Sigmoid colon (tissue), 7 donors: ENCODE results near the gene PLBD2. TPM values are rescaled to one million over a fixed set of nuclear protein-coding genes. Genes with fewer than 3 reads are reported as not detected.

Experiments used
- DNase-seq: peaks from one replicate; pipeline ENCODE4 v3.0.0-alpha.2; 2019
- H3K27ac ChIP-seq, 4 donors: fragments of 200-600 bp; sonication (generic); one replicate each; pipeline ENCODE4 v1.5.1; 2016 to 2019; ENCODE audit warnings: mild to moderate bottlenecking in 1 of 4
- H3K27me3 ChIP-seq, 3 donors: fragments of 200-600 bp; sonication (generic); one replicate each; pipeline ENCODE4 v1.5.1; 2019; ENCODE audit warnings: mild to moderate bottlenecking in 1 of 3
- H3K36me3 ChIP-seq, 4 donors: fragments of 200-600 bp; sonication (generic); one replicate each; pipeline ENCODE4 v1.5.1; 2016 to 2019
- H3K4me1 ChIP-seq, 4 donors: fragments of 200-600 bp; sonication (generic); one replicate each; pipeline ENCODE4 v1.5.1; 2017 to 2019
- H3K4me3 ChIP-seq, 4 donors: fragments of 200-600 bp; sonication (generic); one replicate each; pipeline ENCODE4 v1.5.1; 2017 to 2019; ENCODE audit warnings: mild to moderate bottlenecking in 2 of 4, moderate library complexity in 1 of 4
- H3K9me3 ChIP-seq, 4 donors: fragments of 200-600 bp in 3 of 4; sonication (generic) in 3 of 4; one replicate each; pipeline versions ENCODE4 v1.5.1 to v1.6.1; 2013 to 2019
- EP300 ChIP-seq, 4 donors: sonication (generic); formaldehyde crosslinking; IDR thresholded peaks; one replicate each; pipeline ENCODE4 v1.6.1; 2017; ENCODE audit warnings: antibody characterized with exemption in 4 of 4
- POLR2A ChIP-seq, 2 donors: fragments of 450-650 bp; IDR thresholded peaks; one replicate each; pipeline ENCODE4 v1.6.1; 2016; ENCODE audit warnings: antibody characterized with exemption in 2 of 2, mild to moderate bottlenecking in 2 of 2, moderate library complexity in 2 of 2
- POLR2AphosphoS5 ChIP-seq, 4 donors: sonication (generic); formaldehyde crosslinking; IDR thresholded peaks; one replicate each; pipeline ENCODE4 v1.6.1; 2017; ENCODE audit warnings: antibody characterized with exemption in 4 of 4
- WGBS, 2 donors: extraction: QIAGEN DNeasy Blood & Tissue Kit; methylation state at CpG; one replicate each; pipeline ENCODE4 v1.1.7; 2013; 5-methylcytosine and 5-hydroxymethylcytosine counted together
- intact Hi-C: fragments of 100-400 bp; cut with DNase I; formaldehyde crosslinking; loops from one replicate; pipeline ENCODE4 v1.15.1; 2023
- polyA plus RNA-seq, 3 donors: library from polyadenylated mRNA; stranded (reverse); fragments of 200-250 nt; gene quantifications; one replicate each; pipeline ENCODE4 v1.2.3, GENCODE V29; 2013
- total RNA-seq, 4 donors: library from RNA; depleted of rRNA; stranded (reverse); fragments of >200 nt; gene quantifications; one replicate each; pipeline ENCODE4 v1.1.0, GENCODE V29; 2016
- TF ChIP-seq, protein P1 (sequence below), 4 experiments: fragments of 450-650 bp in 3 of 4; fragments of 200-600 bp in 1 of 4; IDR thresholded peaks; one replicate each; pipeline ENCODE4 v1.5.1; 2016 to 2019; ENCODE audit warnings: antibody characterized with exemption in 4 of 4, mild to moderate bottlenecking in 3 of 4, moderate library complexity in 2 of 4
- donor health status: healthy with polysubstance abuse.
- donor health status: Bipolar disorder and iron deficiency.
- donor health status: healthy.

PLBD2 gene
- total and polyA plus RNA-seq, 7 donors, result 3.0 to 39.1 (median 14.4) TPM

DNA sequence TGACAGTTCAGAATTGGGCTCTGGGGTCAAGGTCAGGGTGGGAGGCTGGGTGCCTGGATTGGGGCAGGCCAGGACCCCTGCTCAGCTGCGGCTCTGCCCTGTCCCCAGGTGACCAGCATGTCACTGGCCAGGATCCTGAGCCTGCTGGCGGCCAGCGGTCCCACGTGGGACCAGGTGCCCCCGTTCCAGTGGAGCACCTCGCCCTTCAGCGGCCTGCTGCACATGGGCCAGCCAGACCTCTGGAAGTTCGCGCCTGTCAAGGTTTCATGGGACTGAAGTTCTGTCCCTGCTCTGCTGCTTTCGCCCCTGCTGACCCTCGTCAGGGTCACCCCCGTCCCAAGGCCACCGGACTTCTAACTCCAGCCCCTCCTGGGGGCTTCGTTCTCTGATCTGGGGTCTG lies 30.0 kb downstream of the PLBD2 start:
- Histone ChIP-seq H3K27ac (no peak overlapping the region), H3K4me1 (no peaks in the 10 kb centered on the region), H3K36me3 (peaks cover 5 to 84% (median 29%) of the 10 kb centered on the region in 4 donors), H3K4me3 (no peak overlapping the region), H3K27me3 (no peaks in the 10 kb centered on the region), H3K9me3 (no peaks in the 10 kb centered on the region)
- intact Hi-C loops, result no loop called here
- no peak for TF ChIP-seq POLR2AphosphoS5 (IDR thresholded peaks at IDR 0.05)
- no peak for TF ChIP-seq POLR2A (IDR thresholded peaks at IDR 0.05)
- DNase-seq, result no peak
- 93 to 95% methylated on average over 14 of the region's 14 CpGs for WGBS, 2 donors

DNA sequence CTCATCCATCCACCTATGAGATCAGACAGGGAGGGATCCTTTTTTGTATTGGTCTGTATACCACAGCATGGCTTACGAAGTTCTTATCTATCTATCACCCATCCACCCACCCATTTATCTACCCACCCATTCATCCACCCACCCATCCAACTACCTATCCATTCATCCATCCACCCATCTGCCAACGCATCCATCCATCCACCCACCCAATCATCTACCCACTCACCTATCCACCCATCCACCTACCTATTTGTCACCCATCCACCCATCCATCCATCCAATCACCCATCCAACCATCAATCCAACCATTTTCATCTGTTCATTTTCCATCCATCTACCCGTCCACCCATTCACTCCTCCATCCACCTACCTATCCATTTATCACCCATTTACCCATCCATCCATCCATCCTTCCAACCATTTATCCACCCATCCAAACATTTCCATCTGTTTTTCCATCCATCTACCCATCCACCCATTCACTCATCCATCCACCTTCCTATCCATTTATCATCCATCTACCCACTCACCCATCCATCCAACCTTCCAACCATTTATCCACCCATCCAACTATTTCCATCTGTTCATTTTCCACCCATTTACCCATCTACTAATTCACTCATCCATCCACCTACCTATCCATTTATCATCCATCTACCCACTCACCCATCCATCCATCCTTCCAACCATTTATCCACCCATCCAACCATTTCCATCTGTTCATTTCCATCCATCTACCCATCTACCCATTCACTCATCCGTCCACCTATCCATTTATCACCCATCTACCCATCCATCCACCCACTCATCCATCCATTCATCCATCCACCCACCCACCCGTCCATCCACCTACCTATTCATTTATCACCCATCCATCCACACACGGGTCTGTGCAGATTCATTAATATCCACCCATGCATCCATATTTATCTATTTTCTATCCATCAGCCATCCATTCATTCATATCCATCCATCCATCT lies 32.0 kb downstream of the PLBD2 start:
- TF ChIP-seq POLR2A (IDR thresholded peaks at IDR 0.05) (no peak), EP300 (IDR thresholded peaks at IDR 0.05) (no peak)
- Histone ChIP-seq H3K36me3 (peaks cover 5 to 64% (median 17%) of the 10 kb centered on the region in 4 donors), H3K27me3 (no peaks in the 10 kb centered on the region), H3K9me3 (no peaks in the 10 kb centered on the region), H3K27ac (no peak overlapping the region), H3K4me1 (no peaks in the 10 kb centered on the region), H3K4me3 (no peak overlapping the region)
- intact Hi-C loops, result no loop called here
- no peak for DNase-seq
- 94 to 96% methylated on average over 6 of the region's 6 CpGs for WGBS, 2 donors

DNA sequence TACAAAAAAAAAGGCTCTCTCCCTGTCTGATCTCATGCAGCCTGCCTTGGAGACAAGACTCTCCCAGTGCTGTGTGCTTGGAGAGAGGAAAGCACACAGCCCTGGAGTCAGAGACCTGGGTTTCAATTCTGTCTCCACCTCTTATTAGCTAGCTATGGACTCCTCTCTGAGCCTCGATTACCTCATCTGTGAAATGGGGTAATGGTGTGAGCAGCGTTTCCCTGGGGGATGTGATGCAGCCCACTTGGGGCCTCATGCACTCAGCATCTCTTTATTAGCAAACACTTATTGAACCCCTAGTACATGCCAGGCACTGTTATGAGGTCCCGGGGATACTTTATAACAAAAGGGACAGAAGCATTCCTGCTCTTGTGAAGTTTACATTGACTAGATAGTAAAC lies 32.8 kb downstream of the PLBD2 start:
- H3K36me3 ChIP-seq, result peaks cover 5 to 56% (median 13%) of the 10 kb centered on the region in 4 donors
- 87 to 93% methylated on average over 3 of the region's 3 CpGs for WGBS, 2 donors
- no peak overlapping the region for H3K27ac ChIP-seq
- no peaks in the 10 kb centered on the region for H3K27me3 ChIP-seq
- DNase-seq, result no peak
- no peak overlapping the region for H3K4me3 ChIP-seq
- H3K4me1 ChIP-seq, result no peaks in the 10 kb centered on the region
- TF ChIP-seq POLR2AphosphoS5 (IDR thresholded peaks at IDR 0.05) (no peak), EP300 (IDR thresholded peaks at IDR 0.05) (no peak), POLR2A (IDR thresholded peaks at IDR 0.05) (no peak)
- TF ChIP-seq, protein P1, sequence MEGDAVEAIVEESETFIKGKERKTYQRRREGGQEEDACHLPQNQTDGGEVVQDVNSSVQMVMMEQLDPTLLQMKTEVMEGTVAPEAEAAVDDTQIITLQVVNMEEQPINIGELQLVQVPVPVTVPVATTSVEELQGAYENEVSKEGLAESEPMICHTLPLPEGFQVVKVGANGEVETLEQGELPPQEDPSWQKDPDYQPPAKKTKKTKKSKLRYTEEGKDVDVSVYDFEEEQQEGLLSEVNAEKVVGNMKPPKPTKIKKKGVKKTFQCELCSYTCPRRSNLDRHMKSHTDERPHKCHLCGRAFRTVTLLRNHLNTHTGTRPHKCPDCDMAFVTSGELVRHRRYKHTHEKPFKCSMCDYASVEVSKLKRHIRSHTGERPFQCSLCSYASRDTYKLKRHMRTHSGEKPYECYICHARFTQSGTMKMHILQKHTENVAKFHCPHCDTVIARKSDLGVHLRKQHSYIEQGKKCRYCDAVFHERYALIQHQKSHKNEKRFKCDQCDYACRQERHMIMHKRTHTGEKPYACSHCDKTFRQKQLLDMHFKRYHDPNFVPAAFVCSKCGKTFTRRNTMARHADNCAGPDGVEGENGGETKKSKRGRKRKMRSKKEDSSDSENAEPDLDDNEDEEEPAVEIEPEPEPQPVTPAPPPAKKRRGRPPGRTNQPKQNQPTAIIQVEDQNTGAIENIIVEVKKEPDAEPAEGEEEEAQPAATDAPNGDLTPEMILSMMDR (IDR thresholded peaks at IDR 0.05), result no peak
- H3K9me3 ChIP-seq, result no peaks in the 10 kb centered on the region
- intact Hi-C loops, result no loop called here

DNA sequence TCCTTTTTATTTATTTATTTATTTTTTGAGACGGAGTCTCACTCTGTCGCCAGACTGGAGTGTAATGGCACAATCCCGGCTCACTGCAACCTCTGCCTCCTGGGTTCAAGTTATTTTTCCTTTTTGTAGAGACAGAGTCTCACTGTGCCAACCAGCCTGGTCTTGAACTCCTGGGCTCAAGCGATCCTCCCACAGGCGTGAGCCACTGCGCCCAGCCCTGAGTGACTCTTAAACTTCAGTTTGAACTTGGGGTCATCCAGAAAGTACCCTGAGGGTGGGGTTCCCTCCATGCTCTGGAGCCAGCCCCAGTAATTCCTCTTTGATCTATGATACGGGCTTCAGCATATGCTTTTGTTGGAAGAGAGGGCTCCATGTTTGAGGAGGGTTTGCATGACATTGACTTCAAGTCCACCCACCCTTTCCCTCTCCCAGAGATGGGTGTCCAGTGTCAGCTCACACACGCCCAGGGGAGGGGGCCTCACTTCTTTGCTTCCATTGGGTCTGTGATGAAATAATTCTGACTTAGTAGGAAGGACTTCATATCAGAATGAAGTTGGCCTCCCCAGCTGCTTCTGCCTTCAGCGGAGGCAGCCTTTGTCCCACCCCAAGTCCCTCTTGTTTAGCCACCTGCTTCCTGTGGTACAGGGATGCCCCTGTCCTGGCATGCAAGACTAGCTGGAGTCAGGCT lies 33.4 kb downstream of the PLBD2 start:
- intact Hi-C loops, result no loop called here
- DNase-seq, result no peak
- 89 to 94% methylated on average over 9 of the region's 9 CpGs for WGBS, 2 donors
- Histone ChIP-seq H3K4me1 (no peaks in the 10 kb centered on the region), H3K4me3 (no peak overlapping the region), H3K27me3 (no peaks in the 10 kb centered on the region), H3K9me3 (no peaks in the 10 kb centered on the region), H3K27ac (no peak overlapping the region), H3K36me3 (peaks cover 3 to 51% (median 13%) of the 10 kb centered on the region in 4 donors)
- TF ChIP-seq EP300 (IDR thresholded peaks at IDR 0.05) (no peak), POLR2A (IDR thresholded peaks at IDR 0.05) (no peak), POLR2AphosphoS5 (IDR thresholded peaks at IDR 0.05) (no peak)
- TF ChIP-seq, protein P1 (IDR thresholded peaks at IDR 0.05), result no peak

- intact Hi-C loops, result no loop called here
- TF ChIP-seq POLR2AphosphoS5 (IDR thresholded peaks at IDR 0.05) (no peak), EP300 (IDR thresholded peaks at IDR 0.05) (no peak), POLR2A (IDR thresholded peaks at IDR 0.05) (no peak)
- TF ChIP-seq, protein P1 (IDR thresholded peaks at IDR 0.05), result no peak
- no peak for DNase-seq
- Histone ChIP-seq H3K4me3 (no peak overlapping the region), H3K9me3 (no peaks in the 10 kb centered on the region), H3K36me3 (peaks cover 0 to 44% (median 10%) of the 10 kb centered on the region in 4 donors), H3K27me3 (peaks cover 0 to 4% (median 0%) of the 10 kb centered on the region in 3 donors), H3K4me1 (no peaks in the 10 kb centered on the region), H3K27ac (no peak overlapping the region)
- 85 to 90% methylated on average over 7 of the region's 7 CpGs for WGBS, 2 donors
Observed at GRCh38 chr12:113392520-113392919, 34.1 kb downstream of the PLBD2 start.
